ENCODE results near the gene MBD6.
"Not testable (repeated sequence)": the region's sequence is repeated elsewhere in the genome, so short reads cannot be mapped to it uniquely, and the experiment has no call there.

The MBD6 gene

DNA sequence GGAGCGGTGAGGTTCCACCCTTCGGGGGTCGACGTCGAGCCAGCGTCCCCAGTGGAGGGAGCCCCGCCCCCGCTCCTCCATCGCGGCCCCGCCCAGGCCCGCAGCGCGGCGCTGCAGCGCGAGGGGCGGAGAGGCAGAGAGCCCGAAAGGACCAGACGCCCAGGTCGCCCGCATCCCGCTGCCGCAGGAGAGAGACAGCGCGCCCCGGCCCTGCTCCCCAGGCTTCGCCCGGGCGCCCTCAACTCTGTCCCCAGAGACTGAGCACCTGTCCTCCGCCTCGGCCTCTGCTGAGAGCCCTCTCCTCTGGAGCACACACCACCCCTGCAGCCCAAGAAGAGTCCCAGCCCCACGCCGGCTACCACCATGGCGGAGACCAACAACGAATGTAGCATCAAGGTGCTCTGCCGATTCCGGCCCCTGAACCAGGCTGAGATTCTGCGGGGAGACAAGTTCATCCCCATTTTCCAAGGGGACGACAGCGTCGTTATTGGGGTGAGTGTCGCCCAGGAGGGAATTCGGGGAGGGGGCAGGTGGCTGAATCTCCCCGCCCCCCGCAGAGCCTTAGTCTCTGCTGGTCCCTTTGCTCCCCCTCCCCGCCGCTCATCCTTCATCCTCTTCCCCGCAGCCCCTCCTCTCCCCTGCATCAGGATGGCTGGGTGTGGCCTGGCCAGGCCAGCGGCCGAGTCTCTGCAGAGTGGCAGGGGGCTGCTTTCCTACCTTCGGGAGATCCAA, 27.5 kb downstream of the MBD6 start, which contains the start of gene KIF5A:
Gene KIF5A, plus strand, starts transcription at position 136 of the 732 bp plus-strand sequence. Its CDS starts 228 bp downstream, at position 364.
- no peak for DNase-seq (ENCODE audit: low read depth)

DNA sequence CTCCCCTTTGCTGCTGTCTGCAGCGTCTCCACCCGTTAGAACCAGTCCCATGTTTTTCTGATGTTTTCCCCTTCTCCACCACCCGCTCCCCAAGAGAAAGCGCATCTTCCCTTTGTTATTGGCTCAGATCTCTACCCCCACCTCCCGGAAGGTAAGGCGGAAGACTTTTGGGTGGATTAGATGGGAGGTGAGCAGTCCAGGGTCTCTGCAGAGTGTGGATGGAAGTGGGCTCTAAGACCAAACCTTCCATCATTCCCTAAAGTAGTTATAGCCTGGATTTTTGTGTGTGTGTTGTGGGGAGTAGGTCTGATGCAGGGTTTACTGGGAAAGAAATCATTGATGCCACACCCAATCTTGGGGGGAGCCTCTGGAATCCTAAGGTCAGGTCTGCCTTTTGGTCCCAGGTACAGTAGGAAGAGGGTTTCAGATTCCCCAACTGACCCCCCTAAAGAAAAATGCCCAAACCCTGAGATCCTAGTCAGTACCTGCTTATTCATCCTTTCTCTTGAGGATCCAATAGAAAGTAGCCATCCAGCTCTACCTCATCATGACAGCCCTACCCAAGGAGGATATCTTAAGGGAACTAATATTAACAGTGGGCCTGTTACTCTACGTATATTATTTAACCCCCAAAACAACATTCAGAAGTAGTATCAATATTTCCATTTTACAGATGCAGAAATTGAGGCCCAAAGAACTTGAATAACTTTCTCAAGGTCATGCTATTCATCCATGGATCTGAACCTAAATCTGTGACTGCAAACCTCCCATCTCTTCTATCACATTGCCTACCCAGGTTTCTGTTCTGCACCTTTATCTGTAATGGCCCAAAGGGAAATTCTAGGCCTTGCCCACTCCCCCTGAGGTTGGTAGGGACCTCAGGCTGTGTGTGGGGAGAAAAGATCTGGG, 28.3 kb downstream of the MBD6 start:
- DNase-seq (ENCODE audit: low read depth) = no peak

DNA sequence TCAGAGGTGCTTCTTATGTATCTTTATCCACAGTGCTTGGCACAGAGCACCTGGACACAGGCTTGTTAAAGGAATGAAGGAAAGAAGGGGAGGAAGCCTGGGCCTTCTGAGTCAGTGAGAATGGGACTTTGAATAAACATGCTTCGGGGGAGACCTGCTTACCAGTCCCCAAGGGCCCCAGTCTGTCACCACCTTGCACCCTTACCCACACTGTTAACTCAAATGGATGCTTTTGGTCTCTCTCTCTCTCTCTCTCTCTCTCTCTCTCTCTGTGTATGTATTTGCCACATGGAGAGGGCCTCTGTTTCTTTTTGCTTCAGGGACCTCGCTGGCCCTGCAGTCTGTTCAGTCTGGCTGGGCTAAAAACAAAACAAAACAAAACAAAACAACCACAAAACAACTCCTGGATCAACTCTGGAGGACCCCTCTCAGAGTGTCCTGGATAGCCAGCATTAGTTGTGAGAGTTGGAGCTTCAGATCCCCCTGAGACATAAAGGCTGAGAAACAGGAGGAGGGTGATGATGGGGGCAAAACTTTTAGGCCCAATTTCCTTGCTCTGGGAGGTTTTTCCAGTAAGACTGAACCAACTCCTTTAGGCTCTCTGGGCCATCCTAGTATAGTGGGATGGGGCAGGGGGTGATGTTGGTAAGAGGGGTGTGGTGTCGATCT, 29.1 kb downstream of the MBD6 start:
- no peak for DNase-seq (ENCODE audit: low read depth)

DNA sequence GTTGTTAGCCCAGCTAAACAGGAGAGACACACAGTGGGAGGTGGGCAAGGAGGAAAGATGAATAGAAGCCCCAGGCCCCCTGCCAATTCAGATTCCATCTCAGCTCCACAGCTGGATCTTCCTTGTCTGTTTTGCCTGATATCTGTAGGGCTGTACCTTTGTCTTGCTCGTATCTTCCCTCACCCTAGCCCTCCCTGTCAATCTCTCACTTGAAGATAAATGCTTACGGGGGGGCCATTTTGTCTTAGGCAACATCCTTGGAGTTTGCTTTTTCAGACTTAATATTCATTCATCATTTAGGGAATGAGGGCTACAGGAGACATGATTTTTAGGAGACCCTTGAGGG, 29.7 kb downstream of the MBD6 start:
- no peak for DNase-seq (ENCODE audit: low read depth)

DNA sequence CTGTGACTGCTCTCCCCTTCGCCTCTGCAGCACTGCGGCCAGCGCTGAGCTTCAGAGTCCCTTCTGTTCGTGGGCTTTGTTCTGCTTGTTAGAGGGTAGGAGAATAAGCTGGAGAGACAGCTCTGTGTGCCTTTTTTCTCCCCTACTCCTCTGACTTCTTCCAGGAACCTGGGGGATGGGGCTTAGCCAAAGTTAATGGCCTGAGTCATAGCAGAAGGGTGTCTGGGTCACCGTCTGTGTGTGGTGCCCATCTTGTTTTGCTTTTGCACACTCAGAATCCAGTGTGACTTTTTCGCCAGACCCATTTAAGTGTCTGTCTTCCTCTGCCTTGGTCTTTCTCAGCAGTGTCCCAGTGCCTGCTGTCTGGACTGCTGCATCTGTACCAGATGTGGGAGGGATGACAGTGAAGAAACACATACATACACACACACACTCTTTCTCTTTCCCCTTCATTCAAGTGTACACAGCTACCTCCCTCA, 30.2 kb downstream of the MBD6 start:
- no peak for DNase-seq (ENCODE audit: low read depth)

DNA sequence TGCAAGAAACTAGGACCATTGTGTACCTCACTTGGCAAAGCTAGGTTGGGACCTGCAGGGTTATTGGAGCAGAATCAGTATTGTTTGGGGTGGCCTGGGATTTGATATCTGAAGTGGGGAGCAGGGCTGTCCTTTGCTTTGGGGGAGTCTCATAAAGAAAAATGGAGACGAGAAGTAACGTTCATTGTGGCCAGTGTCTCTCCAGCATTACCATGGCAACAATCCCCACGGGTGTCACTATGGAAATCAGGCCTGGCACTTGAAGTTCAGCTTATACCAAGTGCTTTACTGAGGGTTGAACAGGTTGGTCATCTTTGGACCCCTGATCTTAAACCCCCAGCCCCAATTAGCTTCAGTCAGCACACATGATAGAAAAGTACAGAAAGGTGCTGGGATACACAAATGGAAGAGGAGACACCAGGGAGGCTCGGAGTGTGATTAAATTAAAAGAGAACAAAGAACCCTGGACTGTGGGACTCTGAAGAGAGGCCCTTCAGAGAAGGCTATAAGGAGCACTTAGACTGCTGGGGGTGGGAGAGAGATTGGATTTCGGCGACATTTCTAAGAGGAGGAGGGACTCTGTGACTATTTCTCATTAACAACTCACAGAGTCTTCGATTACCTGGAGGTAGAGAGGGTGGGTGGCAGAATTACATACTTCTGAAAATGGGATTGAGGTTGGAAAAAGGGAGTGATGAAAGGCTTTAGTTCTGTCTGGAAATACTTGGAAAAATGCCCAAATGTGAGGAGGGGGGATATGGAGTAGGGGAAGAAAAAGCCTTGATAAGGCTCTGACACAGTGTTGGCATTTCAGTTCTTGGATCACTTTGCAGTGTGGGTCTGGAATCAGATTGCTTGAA, 30.9 kb downstream of the MBD6 start:
- DNase-seq (ENCODE audit: low read depth) = no peak

DNA sequence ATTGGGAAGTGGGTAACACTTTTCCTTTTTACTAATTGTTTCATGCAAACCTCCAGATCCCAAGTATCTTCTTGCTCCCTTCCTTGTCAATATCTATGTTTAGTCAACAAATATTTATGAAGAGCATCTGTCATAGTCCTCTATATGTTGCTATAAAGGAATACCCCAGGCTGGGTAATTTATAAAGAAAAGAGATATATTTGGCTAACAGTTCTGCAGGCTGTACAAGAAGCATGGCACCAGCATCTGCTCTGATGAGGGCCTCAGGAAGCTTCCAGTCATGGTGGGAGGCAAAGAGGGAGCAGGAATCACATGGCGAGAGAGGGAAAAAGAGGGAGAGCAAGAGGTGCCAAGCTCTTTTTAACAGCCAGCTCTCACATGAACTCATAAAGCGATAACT, 31.8 kb downstream of the MBD6 start:
- no peak for DNase-seq (ENCODE audit: low read depth)

DNA sequence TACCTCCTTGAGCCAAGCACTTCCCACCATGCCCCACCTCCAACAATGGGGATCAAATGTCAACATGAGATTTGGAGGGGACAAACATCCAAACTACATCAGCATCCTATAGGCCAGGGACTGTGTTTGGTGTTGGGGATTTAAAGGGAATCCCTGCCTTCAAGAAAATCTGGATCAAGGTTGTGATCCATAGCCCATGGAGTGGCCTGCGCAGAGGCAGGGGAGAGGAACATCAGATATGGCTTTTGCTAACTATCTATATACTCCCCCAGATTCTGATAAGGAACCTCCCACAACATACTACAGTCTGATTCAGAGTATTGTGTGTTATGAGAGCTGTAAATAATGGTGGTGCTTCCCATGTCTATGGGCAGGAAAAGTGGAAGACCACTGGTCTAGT, 32.3 kb downstream of the MBD6 start:
- no peak for DNase-seq (ENCODE audit: low read depth)

DNA sequence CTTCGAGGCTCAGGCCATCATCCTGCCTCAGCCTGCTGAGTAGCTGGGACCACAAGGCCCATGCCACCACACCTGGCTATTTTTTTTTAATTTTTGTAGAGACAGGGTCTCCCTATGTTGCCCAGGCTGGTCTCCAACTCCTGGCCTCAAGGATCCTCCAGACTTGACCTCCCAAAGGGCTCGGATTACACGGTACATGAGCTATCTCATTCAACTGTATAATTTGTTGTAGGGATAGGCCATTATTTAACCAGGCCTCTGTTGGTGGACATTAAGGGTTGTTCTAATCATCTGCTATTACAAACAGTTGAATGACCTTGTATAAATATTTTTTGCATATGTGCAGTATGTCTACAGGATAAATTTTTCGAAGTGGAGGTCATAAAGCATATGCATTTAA, 36.2 kb downstream of the MBD6 start:
- no peak for DNase-seq (ENCODE audit: low read depth)

DNA sequence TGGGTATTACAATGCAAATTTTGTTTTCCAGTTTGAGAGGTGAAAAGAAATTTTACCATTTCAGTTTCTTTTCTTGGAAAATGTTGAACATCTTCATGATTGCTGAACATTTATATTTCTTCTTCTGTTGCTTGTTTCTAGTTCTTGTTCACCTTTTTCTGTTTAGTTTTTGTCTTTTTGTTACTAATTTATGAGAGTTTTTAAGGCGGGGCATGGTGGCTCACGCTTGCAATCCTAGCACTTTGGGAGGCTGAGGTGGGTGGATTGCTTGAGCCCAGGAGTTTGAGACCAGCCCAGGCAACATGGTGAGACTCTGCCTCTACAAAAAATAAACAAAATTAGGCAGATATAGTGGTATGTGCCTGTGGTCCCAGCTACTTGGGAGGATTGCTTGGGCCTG, 37.9 kb downstream of the MBD6 start:
- DNase-seq (ENCODE audit: low read depth) = no peak

DNA sequence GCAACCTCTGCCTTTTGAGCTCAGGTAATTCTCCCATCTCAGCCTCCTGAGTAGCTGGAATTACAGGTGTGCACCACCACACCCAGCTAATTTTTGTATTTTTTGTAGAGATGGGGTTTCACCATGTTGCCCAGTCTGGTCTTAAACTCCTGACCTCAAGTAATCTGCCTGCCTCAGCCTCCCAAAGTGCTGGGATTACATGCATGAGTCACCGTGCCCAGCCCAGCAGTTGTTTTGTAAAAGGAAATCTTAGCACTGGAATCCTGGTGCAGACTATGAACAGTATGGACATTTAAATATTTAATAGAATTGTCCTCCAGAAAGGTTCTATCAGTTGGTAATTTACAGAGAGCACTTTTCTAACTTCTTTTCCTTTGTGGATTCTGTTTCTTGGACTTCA, 38.5 kb downstream of the MBD6 start:
- not testable (repeated sequence) for DNase-seq (ENCODE audit: low read depth)

DNA sequence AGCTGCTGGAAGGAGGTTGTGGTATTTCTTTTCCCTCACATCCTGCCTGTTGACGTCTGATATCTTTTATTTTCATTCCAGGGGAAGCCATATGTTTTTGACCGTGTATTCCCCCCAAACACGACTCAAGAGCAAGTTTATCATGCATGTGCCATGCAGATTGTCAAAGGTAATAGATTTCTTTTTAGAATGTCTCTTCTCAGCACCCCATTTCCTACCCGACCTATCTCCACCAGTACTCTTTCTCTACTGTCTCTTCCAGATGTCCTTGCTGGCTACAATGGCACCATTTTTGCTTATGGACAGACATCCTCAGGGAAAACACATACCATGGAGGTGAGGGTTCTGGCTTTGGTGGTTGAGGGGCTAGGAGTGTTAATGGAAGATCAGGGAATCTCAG, 40.7 kb downstream of the MBD6 start:
- DNase-seq (ENCODE audit: low read depth) = no peak

DNA sequence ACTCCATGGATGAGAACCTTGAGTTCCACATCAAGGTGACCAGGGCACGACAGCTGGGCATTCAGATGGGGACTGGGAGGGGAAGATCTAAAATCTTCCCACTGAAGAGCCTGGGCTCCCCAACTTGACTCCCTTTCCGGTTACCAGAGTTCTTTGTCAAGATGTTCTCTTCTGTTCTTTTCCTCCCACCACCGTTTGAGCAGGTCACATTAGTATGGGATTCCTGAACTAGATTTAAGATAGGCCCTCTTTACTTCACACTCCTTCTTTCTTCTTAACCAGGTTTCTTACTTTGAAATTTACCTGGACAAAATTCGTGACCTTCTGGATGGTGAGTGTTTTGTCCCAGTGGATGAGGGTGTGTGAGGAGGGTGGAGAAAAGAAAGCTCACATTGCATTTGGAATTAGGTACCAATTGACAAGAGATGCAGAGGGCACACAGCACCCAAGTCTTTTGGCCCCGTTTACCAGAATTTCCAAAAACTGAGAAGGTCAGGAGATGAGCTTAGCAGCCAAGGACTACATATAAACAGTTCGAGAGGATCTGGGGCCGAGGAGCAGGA, 41.6 kb downstream of the MBD6 start:
- no peak for DNase-seq (ENCODE audit: low read depth)

DNA sequence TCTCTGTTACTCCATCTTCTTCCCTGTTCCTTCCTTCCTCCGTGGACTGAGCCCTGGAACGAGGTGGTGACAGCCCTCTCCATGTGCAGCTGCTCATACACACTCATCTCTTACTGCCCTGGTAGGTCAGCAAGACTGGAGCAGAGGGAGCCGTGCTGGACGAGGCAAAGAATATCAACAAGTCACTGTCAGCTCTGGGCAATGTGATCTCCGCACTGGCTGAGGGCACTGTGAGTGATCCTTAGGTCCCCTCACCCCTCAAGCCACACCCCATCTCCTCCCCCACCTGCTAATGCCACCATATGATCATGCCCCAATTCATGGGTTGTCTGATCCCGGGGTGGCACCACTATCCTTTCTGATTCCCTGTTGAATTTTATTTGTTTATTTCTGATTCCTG, 46.2 kb downstream of the MBD6 start:
- no peak for DNase-seq (ENCODE audit: low read depth)

DNA sequence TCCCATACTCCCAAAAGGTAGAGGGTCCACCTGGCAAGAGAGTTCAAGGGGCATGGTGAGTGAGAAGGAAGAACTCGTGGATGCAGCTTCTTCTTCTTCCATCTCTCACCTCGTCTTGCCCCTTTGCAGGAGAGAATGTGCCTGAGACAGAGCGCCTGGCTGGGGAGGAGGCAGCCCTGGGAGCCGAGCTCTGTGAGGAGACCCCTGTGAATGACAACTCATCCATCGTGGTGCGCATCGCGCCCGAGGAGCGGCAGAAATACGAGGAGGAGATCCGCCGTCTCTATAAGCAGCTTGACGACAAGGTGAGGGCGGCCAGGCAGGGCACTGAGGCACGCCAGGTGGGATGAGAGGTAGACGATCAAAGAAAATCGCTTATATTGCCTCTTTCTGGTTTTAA, 47.2 kb downstream of the MBD6 start:
- DNase-seq (ENCODE audit: low read depth) = no peak

DNA sequence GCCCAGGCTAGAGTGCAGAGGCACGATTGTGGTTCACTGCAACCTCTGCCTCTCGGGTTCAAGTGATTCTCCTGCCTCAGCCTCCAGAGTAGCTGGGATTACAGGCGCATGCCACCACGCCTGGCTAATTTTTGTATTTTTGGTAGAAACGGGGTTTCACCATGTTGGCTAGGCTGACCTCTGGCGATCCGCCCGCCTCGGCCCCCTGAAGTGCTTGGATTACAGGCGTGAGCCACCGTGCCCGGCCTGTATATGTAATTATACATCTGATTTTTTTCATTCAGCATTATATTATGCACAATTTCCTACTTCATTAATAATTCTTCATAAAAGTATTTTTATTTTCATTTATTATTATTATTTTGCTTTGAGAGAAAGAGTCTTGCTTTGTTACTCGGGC, 47.8 kb downstream of the MBD6 start:
- DNase-seq (ENCODE audit: low read depth) = not testable (repeated sequence)

DNA sequence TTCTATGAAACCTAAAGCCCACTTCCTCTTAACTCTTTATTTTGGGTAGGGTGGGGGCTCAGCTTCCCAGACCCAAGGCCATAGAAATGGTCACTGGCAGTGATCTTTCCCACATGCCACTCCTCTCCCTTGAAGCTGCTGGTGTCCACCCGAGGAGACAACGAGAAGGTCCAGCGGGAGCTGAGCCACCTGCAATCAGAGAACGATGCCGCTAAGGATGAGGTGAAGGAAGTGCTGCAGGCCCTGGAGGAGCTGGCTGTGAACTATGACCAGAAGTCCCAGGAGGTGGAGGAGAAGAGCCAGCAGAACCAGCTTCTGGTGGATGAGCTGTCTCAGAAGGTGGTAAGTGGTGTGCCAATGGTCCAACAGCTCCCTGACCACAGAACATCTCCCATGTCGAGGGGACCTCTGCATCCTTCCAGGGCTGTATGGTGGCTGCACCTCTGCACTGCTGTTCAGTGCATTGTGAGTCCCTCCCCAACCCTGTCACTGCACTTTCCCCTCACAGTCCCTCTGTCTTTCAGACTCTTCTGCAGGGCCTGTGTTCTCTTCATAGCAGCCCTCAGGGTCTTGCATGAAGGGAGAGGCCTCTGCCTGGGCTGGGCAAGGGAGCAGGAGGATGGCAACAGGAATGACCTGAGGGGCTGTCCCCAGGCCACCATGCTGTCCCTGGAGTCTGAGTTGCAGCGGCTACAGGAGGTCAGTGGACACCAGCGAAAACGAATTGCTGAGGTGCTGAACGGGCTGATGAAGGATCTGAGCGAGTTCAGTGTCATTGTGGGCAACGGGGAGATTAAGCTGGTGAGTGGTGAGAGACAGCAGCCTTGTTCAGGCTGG, 49.5 kb downstream of the MBD6 start:
- DNase-seq (ENCODE audit: low read depth) = no peak

DNA sequence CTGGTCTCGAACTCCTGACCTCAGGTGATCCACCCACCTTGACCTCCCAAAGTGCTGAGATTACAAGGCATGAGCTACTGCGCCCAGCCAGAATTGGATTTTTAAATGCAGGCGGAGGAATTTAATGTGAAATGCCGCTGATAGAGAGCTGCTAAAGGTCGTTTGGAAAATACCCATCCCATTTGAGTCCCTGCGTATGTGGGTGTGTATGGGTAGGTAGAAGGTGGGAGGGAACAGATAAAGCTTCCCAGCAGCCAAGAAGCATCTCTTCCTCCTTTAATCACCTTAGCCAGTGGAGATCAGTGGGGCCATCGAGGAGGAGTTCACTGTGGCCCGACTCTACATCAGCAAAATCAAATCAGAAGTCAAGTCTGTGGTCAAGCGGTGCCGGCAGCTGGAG, 52.2 kb downstream of the MBD6 start:
- no peak for DNase-seq (ENCODE audit: low read depth)

DNA sequence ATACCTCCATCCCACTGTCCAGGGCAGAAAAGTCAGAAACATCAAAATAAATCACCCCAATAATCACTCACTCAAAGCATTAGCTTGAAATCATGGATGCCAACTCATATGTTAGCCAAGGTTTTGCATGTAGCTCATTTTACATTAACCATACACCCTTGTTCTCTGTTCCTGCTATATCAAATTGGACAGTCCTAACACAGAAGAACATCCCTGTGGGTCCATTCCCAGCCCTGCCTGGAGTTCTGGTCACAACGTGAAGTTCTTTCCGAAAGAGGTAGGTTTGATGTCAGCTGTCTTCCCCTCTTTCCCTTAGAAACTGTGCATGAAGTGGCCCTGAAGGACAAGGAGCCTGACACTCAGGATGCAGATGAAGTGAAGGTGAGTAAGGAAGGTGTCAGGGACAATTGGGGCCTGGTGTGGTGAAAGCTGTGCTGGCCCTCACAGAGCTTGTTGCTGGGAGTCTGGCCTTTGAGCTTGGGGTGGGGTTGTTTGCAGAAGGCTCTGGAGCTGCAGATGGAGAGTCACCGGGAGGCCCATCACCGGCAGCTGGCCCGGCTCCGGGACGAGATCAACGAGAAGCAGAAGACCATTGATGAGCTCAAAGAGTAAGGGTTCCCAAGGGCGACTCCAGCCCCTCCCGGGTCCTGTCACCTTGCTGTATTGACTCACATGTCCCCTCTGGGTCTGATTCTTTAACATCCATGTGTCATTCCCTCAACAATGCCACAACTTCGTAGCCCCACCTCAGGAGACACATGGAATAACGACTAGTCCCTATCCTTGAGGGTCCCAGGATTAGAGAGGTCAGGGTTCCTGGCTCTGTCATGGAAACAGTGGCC, 53.4 kb downstream of the MBD6 start:
- no peak for DNase-seq (ENCODE audit: low read depth)

Data from CMK (cell line).